IMR-90 (cell line): ENCODE measurements around the gene TBC1D32. TPM values are rescaled to one million over a fixed set of nuclear protein-coding genes. Genes with fewer than 3 reads are reported as not detected.

Experiments
- ATAC-seq: fragments of 200-7000 bp; cut with Tn5 transposase; 2 replicates; pipeline ENCODE4 v1.9.1; 2020; ENCODE audit warnings: low read depth, mild to moderate bottlenecking, moderate library complexity
- BruUV-seq: library from RNA; stranded (reverse); fragments of 400-500 nt; replicated peaks from 2 replicates; lab custom pipeline; 2021; lab: Mats Ljungman, UMichigan
- CTCF ChIA-PET: fragments of 300-600 bp; formaldehyde crosslinking; extraction: SDS; loops from one replicate; lab custom pipeline; 2021; ENCODE audit warnings: antibody characterized with exemption; lab: Yijun Ruan, JAX
- POLR2A ChIA-PET: fragments of 300-600 bp; sonication (Branson Sonifier 250); formaldehyde crosslinking; loops from one replicate; lab custom pipeline; 2022; ENCODE audit warnings: antibody characterized with exemption; ENCODE audit not compliant: unreplicated experiment; lab: Charles Lee
- DNase-seq: peaks from one replicate; pipeline ENCODE4 v3.0.0; 2013
- H2AFZ ChIP-seq: replicated peaks from 2 replicates; pipeline ENCODE3; 2013; ENCODE audit warnings: low read length, mild to moderate bottlenecking; ENCODE audit not compliant: poor library complexity
- H2AK5ac ChIP-seq: 2 replicates; pipeline ENCODE4 v1.6.1; 2013; ENCODE audit warnings: low read depth, low read length, inconsistent platforms
- H2AK9ac ChIP-seq: replicated peaks from 2 replicates; pipeline ENCODE3; 2013; ENCODE audit warnings: mild to moderate bottlenecking, low read depth, low read length, moderate library complexity; ENCODE audit not compliant: poor library complexity
- H2BK120ac ChIP-seq: 2 replicates; pipeline ENCODE4 v1.6.1; 2013; ENCODE audit warnings: low read depth, low read length, inconsistent platforms
- H2BK15ac ChIP-seq: 3 replicates; pipeline ENCODE4 v1.6.1; 2013; ENCODE audit warnings: low read depth, low read length, inconsistent platforms
- H2BK20ac ChIP-seq: 2 replicates; pipeline ENCODE4 v1.6.1; 2013; ENCODE audit warnings: low read depth, mild to moderate bottlenecking, inconsistent platforms, low read length, moderate library complexity
- H2BK5ac ChIP-seq: 2 replicates; pipeline ENCODE4 v1.6.1; 2013; ENCODE audit warnings: mild to moderate bottlenecking, low read depth, low read length, inconsistent platforms; ENCODE audit not compliant: poor library complexity, severe bottlenecking
- H3K14ac ChIP-seq: replicated peaks from 2 replicates; pipeline ENCODE4 v1.6.1; 2013; ENCODE audit warnings: low read depth, low read length, inconsistent platforms
- H3K18ac ChIP-seq: 2 replicates; pipeline ENCODE4 v1.6.1; 2013; ENCODE audit warnings: low read depth, low read length, control low read depth
- H3K23ac ChIP-seq: 2 replicates; pipeline ENCODE4 v1.6.1; 2013; ENCODE audit warnings: low read depth, low read length, inconsistent platforms
- H3K27ac ChIP-seq: 2 replicates; pipeline ENCODE4 v1.5.1; 2013; ENCODE audit warnings: mild to moderate bottlenecking, control low read depth, low read length; ENCODE audit not compliant: insufficient read depth
- H3K27me3 ChIP-seq: 2 replicates; pipeline ENCODE4 v1.6.1; 2013; ENCODE audit warnings: low read length; ENCODE audit not compliant: control insufficient read depth, insufficient read depth
- H3K36me3 ChIP-seq: 2 replicates; pipeline ENCODE4 v1.6.1; 2013; ENCODE audit warnings: low read length, mixed read lengths; ENCODE audit not compliant: control insufficient read depth, insufficient read depth
- H3K4ac ChIP-seq: 2 replicates; pipeline ENCODE4 v1.6.1; 2013; ENCODE audit warnings: low read depth, low read length, inconsistent platforms
- H3K4me1 ChIP-seq: 2 replicates; pipeline ENCODE4 v1.6.1; 2013; ENCODE audit warnings: low read length, mixed read lengths; ENCODE audit not compliant: control insufficient read depth, insufficient read depth
- H3K4me2 ChIP-seq: 2 replicates; pipeline ENCODE4 v1.6.1; 2013; ENCODE audit warnings: low read depth, mild to moderate bottlenecking, control low read depth, low read length, moderate library complexity
- H3K4me3 ChIP-seq: 2 replicates; pipeline ENCODE4 v1.5.1; 2013; ENCODE audit warnings: low read depth, mild to moderate bottlenecking, control low read depth, low read length, moderate library complexity; ENCODE audit not compliant: insufficient read depth
- H3K56ac ChIP-seq: 2 replicates; pipeline ENCODE4 v1.6.1; 2013; ENCODE audit warnings: low read length, inconsistent platforms; ENCODE audit not compliant: insufficient read depth; ENCODE audit errors: extremely low read depth
- H3K79me1 ChIP-seq, 2 experiments: 2 replicates each; pipeline ENCODE4 v1.6.1; 2013; ENCODE audit warnings: low read length in 2 of 2, inconsistent platforms in 1 of 2, low read depth in 1 of 2
- H3K9ac ChIP-seq: 2 replicates; pipeline ENCODE4 v1.6.1; 2013; ENCODE audit warnings: low read depth, low read length, control low read depth
- H3K9me1 ChIP-seq: 2 replicates; pipeline ENCODE4 v1.6.1; 2013; ENCODE audit warnings: low read length, inconsistent platforms; ENCODE audit not compliant: insufficient read depth
- H3K9me3 ChIP-seq: 2 replicates; pipeline ENCODE4 v1.6.1; 2013; ENCODE audit warnings: low read length; ENCODE audit not compliant: control insufficient read depth, insufficient read depth
- H4K20me1 ChIP-seq: 2 replicates; pipeline ENCODE4 v1.6.1; 2013; ENCODE audit warnings: low read length, inconsistent platforms; ENCODE audit not compliant: insufficient read depth
- H4K5ac ChIP-seq: 2 replicates; pipeline ENCODE4 v1.6.1; 2013; ENCODE audit warnings: mild to moderate bottlenecking, low read depth, low read length, control low read depth
- H4K8ac ChIP-seq, 2 experiments: 2 replicates each; pipeline ENCODE4 v1.6.1; 2013; ENCODE audit warnings: low read depth in 2 of 2, low read length in 2 of 2, control low read depth in 1 of 2, inconsistent platforms in 1 of 2
- H4K91ac ChIP-seq: 2 replicates; pipeline ENCODE4 v1.6.1; 2013; ENCODE audit warnings: low read depth, low read length, inconsistent platforms; ENCODE audit not compliant: insufficient read depth
- BHLHE40 ChIP-seq: fragments of 150-350 bp; IDR thresholded peaks from 2 replicates; pipeline ENCODE4 v1.6.1; 2016; ENCODE audit warnings: mild to moderate bottlenecking, low read depth, low read length
- CEBPB ChIP-seq: IDR thresholded peaks from 2 replicates; pipeline ENCODE4 v1.6.1; 2012; ENCODE audit warnings: low read depth, low read length, improper control_type of control experiment
- CTCF ChIP-seq: conservative IDR thresholded peaks from 2 replicates; pipeline ENCODE4 v1.5.1; 2012; ENCODE audit warnings: mild to moderate bottlenecking, low read depth, low read length, improper control_type of control experiment
- MAFK ChIP-seq: IDR thresholded peaks from 2 replicates; pipeline ENCODE4 v1.6.1; 2012; ENCODE audit warnings: low read depth, low read length, improper control_type of control experiment
- MXI1 ChIP-seq: IDR thresholded peaks from 2 replicates; pipeline ENCODE4 v1.6.1; 2012; ENCODE audit warnings: low read depth, mild to moderate bottlenecking, low read length, moderate library complexity, borderline replicate concordance
- POLR2A ChIP-seq: IDR thresholded peaks from 2 replicates; pipeline ENCODE4 v1.6.1; 2012; ENCODE audit warnings: mild to moderate bottlenecking, low read depth, low read length
- RAD21 ChIP-seq: IDR thresholded peaks from 2 replicates; pipeline ENCODE4 v1.6.1; 2012; ENCODE audit warnings: low read length, improper control_type of control experiment
- WGBS, 2 experiments: methylation state at CpG; one replicate each; pipeline versions ENCODE4 v1.1.5 to v1.1.7; 2013; ENCODE audit warnings: missing lambda C conversion rate in 2 of 2; ENCODE audit not compliant: insufficient read length in 1 of 2; ENCODE audit errors: extremely low coverage in 2 of 2; 5-methylcytosine and 5-hydroxymethylcytosine counted together
- dilution Hi-C: fragments of 300-500 bp; cut with HindIII; formaldehyde crosslinking; loops from one replicate; pipeline ENCODE4 v1.14.3; 2018; ENCODE audit warnings: low sequenced_read_pairs; ENCODE audit not compliant: unreplicated experiment
- in situ Hi-C: fragments of 300-500 bp; cut with MboI; formaldehyde crosslinking; loops from 3 replicates; pipeline ENCODE4 v1.14.3; 2019; ENCODE audit warnings: low sequenced_read_pairs, inconsistent platforms, mixed read lengths
- intact Hi-C: fragments of 100-400 bp; cut with micrococcal nuclease; formaldehyde crosslinking; loops from 2 replicates; pipeline ENCODE4 v1.10.0; 2022
- polyA plus RNA-seq, 3 experiments: library from polyadenylated mRNA; depleted of rRNA; stranded (reverse); fragments of >200 nt; gene quantifications; 2 replicates each; pipeline ENCODE4 v1.2.3, GENCODE V29; 2012; ENCODE audit warnings: low replicate concordance in 1 of 3
- total RNA-seq: library from RNA; depleted of rRNA; stranded (reverse); fragments of >200 nt; gene quantifications from 2 replicates; pipeline ENCODE4 v1.2.3, GENCODE V29; 2012
- TF ChIP-seq, protein P1 (sequence below): fragments of 150-350 bp; IDR thresholded peaks from 2 replicates; pipeline ENCODE4 v1.6.1; 2016; ENCODE audit warnings: low read depth, mild to moderate bottlenecking, low read length, moderate library complexity, borderline replicate concordance

Gene TBC1D32
- total and polyA plus RNA-seq, 2 of the 4 experiments (the other 2 are of a cell fraction): 3.0 to 7.2 TPM

DNA sequence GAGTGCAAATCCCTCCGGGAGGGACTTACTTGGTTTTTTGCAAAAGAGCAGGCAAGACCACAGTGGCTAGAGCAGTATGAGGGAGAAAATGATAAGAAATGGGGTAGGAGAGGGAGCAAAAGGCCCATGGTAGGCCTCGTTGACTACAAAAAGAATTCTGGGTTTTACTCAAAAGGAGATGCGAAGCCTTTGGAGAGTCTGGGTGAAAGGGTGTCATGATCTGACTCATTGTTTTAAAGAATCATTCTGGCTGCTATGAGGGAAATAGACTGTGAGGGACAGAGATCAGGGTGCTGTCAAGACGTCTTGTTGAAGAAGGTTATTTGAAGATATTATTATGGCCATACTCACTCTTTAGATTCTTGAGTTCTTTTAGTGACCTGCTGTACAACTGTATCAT lies 13.0 kb downstream of the TBC1D32 start:
- H3K18ac ChIP-seq: no peak overlapping the region
- H3K9me1 ChIP-seq: no peaks in the 10 kb centered on the region
- H2BK120ac ChIP-seq: no peak overlapping the region
- no TSS peak for BruUV-seq
- no peaks in the 10 kb centered on the region for H3K4me1 ChIP-seq
- intact Hi-C loops (no loop called here), dilution Hi-C loops (no loop called here), in situ Hi-C loops (no loop called here)
- H3K14ac ChIP-seq: no peak overlapping the region
- no peaks in the 10 kb centered on the region for H3K27me3 ChIP-seq
- H3K4ac ChIP-seq: no peak overlapping the region
- no peak overlapping the region for H2BK20ac ChIP-seq
- POLR2A ChIA-PET: no interaction called here
- no peak overlapping the region for H3K27ac ChIP-seq
- no peak overlapping the region for H3K9ac ChIP-seq
- no peaks in the 10 kb centered on the region for H3K79me1 ChIP-seq
- 87% methylated on average over 3 of the region's 4 CpGs; no CpG with 5 or more reads in 1 of the 2 experiments for WGBS, 2 experiments
- H4K8ac ChIP-seq: no peak overlapping the region
- H4K91ac ChIP-seq: no peak overlapping the region
- CTCF ChIA-PET: no interaction called here
- DNase-seq: no peak
- H2AFZ ChIP-seq: no peak overlapping the region
- H3K23ac ChIP-seq: no peak overlapping the region
- no peaks in the 10 kb centered on the region for H4K20me1 ChIP-seq
- H3K36me3 ChIP-seq: 0 out of 2 replicates have a peak, but pooled peaks cover 2% of the 10 kb centered on the region
- no peaks in the 10 kb centered on the region for H3K9me3 ChIP-seq
- TF ChIP-seq CTCF (no peak), MXI1 (no peak), BHLHE40 (no peak), MAFK (no peak), CEBPB (no peak), RAD21 (no peak), POLR2A (no peak)
- TF ChIP-seq, protein P1, sequence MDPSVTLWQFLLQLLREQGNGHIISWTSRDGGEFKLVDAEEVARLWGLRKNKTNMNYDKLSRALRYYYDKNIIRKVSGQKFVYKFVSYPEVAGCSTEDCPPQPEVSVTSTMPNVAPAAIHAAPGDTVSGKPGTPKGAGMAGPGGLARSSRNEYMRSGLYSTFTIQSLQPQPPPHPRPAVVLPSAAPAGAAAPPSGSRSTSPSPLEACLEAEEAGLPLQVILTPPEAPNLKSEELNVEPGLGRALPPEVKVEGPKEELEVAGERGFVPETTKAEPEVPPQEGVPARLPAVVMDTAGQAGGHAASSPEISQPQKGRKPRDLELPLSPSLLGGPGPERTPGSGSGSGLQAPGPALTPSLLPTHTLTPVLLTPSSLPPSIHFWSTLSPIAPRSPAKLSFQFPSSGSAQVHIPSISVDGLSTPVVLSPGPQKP: no peak
- no peak overlapping the region for H4K5ac ChIP-seq
- no peak overlapping the region for H3K4me2 ChIP-seq
- no peak overlapping the region for H2AK9ac ChIP-seq
- H3K56ac ChIP-seq: no peak overlapping the region
- no peak overlapping the region for H2BK15ac ChIP-seq
- no peak overlapping the region for H3K4me3 ChIP-seq
- H2BK5ac ChIP-seq: no peak overlapping the region
- H2AK5ac ChIP-seq: no peak overlapping the region
- ATAC-seq: peak; percentile 21; the same call in 1 of the 2 replicates
